Measurements from ENCODE around the gene SLC15A3.

GRCh38 chr11:60931917-60932316, 20.1 kb downstream of the SLC15A3 start:
- TF ChIP-seq, protein P1, sequence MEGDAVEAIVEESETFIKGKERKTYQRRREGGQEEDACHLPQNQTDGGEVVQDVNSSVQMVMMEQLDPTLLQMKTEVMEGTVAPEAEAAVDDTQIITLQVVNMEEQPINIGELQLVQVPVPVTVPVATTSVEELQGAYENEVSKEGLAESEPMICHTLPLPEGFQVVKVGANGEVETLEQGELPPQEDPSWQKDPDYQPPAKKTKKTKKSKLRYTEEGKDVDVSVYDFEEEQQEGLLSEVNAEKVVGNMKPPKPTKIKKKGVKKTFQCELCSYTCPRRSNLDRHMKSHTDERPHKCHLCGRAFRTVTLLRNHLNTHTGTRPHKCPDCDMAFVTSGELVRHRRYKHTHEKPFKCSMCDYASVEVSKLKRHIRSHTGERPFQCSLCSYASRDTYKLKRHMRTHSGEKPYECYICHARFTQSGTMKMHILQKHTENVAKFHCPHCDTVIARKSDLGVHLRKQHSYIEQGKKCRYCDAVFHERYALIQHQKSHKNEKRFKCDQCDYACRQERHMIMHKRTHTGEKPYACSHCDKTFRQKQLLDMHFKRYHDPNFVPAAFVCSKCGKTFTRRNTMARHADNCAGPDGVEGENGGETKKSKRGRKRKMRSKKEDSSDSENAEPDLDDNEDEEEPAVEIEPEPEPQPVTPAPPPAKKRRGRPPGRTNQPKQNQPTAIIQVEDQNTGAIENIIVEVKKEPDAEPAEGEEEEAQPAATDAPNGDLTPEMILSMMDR (IDR thresholded peaks at IDR 0.05; ENCODE audit: low read depth, low read length), result no peak
- TF ChIP-seq EZH2phosphoT487 (IDR thresholded peaks at IDR 0.05; ENCODE audit: low read depth), result no peak
